ENCODE measurements around the gene ESPL1.

ESPL1 gene

DNA sequence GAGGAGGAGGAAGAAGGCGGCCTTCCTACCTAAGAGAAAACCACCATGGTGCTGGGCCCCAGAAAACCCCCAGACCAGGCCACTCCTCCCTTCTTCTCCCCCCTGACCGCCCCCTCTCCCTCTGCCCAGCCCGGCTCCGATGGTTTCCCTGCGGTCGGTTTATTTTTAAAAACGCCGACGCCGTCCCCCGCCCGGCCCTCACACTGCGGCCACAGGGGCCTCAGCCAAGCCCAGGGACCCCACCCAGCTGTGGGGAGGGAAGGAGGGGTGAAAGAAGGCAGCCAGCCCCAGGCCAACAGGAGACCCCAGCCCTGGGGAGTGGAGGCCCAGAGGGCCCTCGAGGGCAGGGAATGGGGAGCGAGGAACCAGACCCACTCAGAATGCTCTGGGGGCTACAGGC, 64.6 kb downstream of the ESPL1 start:
- no peak for TF ChIP-seq CTCF (IDR thresholded peaks at IDR 0.05)

GRCh38 chr12:53333289-53333688, 65.2 kb downstream of the ESPL1 start:
- no peak for TF ChIP-seq CTCF (IDR thresholded peaks at IDR 0.05)

DNA sequence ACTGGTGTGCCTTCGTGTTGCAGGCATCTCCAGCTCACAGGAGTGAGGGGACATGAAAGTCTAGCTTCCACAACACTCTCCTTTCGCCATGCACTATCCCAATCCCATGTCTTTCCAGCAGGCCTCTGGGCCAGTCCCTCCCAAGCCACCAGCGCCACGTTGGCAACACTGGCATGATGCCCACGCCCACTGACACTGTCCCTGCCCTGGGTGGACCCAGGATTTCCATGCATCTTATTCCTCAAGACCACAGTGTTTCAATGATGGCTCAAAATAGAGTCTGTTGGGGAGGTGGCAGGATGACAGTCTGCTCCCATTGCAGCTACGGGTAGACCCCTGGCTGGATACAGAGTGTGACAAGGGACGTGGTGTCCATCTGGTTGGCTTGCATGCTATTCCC, 65.7 kb downstream of the ESPL1 start:
- TF ChIP-seq CTCF (IDR thresholded peaks at IDR 0.05) = no peak

- no peak for TF ChIP-seq CTCF (IDR thresholded peaks at IDR 0.05)
These were observed 66.7 kb downstream of the ESPL1 start for GRCh38 chr12:53334822-53335221.

- no peak for TF ChIP-seq CTCF (IDR thresholded peaks at IDR 0.05)
These were observed 68.1 kb downstream of the ESPL1 start, which contains the start of gene SP7 for GRCh38 chr12:53336181-53336681. Gene SP7 (minus strand): TSS chr12:53336354. CDS start chr12:53335646, 708 bp downstream.

GRCh38 chr12:53338017-53338416, 69.9 kb downstream of the ESPL1 start:
- no peak for TF ChIP-seq CTCF (IDR thresholded peaks at IDR 0.05)

GRCh38 chr12:53338916-53339315, 70.8 kb downstream of the ESPL1 start:
- TF ChIP-seq CTCF (IDR thresholded peaks at IDR 0.05) = no peak

DNA sequence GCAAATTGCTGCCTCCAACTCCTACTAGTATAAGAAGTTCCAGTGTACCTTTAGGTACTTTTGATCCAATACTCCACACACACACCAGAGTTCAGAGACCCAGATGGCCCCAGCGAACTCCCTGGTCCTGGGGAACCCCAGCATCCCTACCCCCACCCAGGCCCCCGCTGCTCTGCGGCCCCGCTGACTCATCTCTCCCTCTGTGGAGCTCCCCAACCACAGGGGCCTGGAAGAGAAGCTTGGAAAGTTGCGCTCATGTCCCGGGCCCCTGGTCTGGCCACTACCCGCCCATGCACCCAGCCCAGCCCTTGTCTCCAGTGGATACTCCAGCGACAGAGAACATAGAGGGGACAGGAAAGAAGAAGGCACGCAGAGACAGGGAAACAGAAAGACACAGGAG, 72.3 kb downstream of the ESPL1 start:
- TF ChIP-seq CTCF (IDR thresholded peaks at IDR 0.05) = no peak
